ENCODE measurements around the gene GFPT2.
A peak's percentile ranks its signal among the peaks of the same experiment; 100 is the strongest.

GFPT2 gene

DNA sequence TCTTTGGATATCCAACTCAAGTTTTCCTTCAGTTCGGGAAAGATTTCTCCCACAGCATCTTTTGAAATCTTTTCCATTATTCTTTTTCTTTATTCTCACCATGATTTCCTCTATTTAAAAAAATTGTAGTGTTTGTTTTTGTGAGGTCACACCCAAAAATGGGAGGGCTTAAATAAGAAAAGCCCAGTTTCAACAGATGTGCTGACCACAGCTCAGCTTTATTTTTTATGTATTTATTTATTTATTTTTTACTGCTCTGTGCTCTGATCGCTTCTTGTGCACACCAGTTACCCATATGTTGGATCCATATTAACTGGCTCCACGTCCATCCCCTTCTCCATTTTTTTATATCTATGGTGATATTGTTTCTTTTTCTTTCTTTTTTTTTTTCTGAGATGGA is 20.3 kb downstream of the GFPT2 start:
- no peak for DNase-seq (ENCODE audit: low spot score)

DNA sequence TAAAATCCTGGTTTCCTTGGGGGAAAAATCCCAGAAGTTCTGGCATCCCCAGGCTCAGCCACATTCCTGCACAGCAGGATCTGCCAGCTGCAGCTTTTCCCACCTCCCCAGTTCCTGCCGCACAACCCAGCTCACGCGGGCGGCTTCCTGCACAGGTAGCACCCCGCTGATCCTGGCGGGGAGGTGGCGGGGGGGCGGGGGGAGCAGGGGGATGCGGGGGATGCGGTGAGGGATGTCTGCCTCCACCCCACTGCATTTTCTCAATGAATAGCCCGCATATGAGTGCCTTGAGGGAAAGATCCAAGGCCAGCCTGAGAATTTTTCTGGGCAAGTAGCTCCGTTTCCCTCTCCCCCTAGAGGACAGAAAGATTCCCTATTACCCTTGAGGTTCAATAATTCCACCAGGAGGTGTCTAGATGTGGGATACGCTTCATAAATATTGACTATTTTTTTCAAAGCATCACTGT is 21.1 kb downstream of the GFPT2 start:
- DNase-seq (ENCODE audit: low spot score): no peak

DNA sequence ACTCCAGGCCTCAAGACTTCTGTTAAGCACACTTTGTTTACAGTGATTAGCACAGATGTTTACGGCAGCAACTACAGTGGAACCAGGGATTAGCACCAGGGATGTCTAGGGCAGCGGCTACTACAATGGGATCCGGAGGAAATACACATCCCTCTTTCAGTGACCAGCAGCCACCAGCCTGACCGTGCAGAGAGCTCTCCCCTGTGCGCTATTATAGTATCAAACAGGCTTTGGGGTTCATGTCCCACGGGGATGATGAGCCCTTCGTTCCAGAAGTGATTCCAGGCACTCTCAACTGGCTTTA is 21.5 kb downstream of the GFPT2 start:
- DNase-seq (ENCODE audit: low spot score): no peak

DNA sequence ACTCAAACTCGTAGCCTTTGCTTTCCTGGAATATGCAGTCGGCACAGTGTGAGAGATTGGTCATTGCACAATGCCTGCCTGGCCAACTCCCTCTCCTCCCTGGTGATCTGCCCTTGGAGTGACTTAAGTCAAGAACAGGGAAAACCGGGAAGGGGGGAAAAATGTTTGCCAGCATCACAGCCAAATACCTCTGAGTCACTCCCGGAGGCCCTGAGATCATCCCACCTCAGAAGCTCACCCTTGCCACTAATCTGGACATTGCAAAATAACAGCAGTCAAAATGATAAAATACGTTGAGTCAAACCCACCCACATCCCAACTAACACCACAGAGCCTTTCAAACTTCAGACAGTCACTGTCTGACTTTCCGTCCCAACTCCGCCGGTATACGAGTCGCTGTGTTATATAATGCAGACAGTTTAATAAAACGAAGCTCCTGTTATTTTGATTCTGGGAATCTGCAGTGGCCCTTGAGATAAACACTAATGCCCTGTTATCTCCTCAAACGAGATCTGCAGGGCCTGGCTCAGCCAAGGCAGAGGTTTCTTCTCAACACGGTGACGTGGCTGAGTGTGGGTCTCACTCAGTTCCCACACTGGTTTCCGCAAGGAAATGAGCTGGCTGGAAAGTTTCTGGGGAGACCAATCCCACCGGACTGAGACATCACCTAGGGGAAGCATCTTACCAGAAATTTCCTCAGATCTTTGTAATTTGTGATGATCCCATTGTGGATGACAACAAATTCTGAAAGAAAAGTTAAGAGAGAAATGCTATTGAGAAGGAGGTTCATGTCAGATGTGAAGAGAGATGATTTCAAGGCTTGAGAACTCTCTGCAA is 22.1 kb downstream of the GFPT2 start:
- no peak for DNase-seq (ENCODE audit: low spot score)

DNA sequence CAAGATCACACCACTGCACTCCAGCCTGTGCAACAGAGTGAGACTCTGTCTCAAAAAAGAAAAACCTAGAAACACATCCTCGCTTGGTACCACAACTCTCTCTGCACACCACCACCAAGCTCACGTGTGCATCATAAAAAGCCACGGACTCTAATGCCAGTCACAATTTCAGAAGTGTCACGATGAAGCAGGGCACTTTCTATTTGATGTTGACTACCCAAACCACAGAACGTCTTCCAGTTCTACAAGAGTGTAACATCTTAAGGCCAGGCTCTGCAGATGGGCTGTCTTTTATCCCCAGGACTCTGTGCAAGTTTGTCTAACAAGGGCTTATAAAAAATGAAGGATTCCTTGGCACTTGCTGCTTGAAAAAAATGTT is 22.9 kb downstream of the GFPT2 start:
- DNase-seq (ENCODE audit: low spot score): no peak

DNA sequence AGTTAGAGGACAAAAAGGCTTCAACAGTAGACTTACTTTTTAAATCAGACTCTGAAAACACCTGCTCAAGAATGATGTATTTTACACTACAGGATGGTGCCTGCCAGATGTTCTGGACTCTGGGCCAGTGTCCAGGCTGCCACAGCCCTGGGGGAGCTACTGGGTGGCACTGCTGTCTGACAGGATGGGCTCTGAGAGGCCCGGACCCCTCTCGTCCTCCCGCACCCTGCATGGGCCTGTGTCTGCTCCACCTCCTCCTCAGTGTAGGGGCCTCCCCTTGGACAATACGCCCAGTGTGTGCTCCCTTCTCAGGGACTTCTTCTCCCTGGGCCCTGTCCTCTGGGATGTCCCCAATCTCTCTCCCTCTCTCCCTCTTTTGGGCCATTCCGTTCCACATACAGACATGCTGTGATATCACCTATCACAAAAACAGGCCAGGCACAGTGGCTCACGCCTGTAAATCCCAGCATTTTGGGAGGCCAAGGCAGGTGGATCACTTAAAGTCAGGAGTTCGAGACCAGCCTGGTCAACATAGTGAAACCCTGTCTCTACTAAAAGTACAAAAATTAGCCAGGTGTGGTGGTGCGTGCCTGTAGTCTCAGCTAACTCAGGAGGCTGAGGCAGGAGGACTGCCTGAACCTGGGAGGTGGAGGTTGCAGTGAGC is 23.4 kb downstream of the GFPT2 start:
- no peak for DNase-seq (ENCODE audit: low spot score)

DNA sequence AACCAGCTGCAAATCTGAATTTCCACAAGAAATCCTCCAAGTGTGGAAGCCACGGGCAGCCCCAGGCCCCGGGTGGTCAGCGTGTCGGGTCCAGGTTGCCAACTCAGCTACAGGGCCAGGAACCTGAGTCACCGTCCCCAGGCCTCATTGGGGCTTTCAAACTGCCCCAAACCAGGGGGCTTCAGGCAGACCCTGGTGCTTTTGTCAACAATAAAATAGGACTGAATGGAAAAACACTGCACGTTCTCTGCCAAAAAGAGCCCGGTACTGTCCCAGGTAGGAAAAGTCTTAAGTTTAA is 24.0 kb downstream of the GFPT2 start:
- DNase-seq (ENCODE audit: low spot score): no peak

DNA sequence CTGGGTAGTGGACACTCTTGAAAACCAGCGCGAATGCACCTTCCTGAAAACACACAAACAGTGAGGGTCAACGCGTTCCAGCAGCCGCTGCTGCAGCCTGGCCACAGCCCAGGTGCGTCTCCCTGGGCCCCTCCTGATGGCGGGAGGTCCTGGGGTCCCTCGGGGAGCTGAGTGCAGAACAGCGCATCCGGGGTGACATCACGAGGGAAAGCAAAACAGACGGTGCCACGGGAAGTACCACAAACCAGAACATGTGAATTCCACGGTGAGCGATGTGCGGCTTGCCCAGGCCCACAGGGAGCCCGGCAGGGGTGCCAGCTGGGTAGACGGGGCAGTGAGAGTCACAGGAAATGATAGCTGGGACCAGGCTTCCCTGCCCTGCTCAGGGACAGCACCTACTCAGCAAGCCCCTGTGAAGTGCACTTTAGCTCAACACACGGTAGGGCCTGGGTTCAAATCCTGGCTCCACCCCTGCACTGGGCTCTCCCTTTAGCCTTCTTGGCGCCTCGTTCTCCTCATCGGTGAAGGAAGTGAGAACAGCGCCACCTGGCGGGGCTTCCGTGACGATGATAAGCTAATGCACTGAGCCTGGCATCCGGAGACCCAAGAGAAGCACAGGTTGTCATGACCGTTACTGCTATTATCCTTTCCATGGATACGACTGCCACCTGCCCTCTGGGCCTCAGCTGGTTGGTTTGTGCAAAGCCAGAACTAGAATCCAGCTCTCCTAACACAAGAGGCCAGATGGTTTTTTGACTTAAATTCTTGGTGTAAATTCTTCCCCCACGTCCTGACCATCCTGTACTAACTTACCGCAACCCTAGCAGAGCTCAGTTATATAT is 24.6 kb downstream of the GFPT2 start:
- DNase-seq (ENCODE audit: low spot score): peak; percentile 85

DNA sequence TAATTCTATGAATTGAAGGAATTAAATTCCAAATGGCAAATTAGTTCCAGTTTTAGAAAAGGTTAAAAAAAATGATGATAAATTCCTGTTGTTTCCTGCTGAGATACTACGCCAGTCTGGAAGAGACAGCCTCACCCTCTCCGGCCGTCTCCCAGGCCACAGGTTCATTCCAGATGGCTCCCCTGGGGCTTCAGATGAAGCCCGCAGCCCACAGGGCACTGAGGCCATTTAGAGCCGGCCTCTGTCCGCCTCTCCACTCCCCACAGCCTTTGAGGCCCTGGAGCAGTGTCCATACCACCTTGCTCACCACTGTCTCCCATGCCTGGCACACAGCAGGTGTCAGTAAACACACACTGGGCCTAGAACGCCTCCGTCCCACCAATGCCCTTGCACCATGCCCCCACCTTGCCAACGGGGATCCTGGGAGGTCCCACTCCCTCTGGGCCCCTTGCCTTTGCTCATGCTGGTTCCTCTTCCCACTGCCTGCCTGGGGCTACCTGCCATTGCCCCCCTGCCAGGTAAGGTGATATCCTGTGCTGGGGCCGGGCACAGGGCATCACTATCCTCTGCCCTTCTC is 26.1 kb downstream of the GFPT2 start:
- DNase-seq (ENCODE audit: low spot score): no peak

DNA sequence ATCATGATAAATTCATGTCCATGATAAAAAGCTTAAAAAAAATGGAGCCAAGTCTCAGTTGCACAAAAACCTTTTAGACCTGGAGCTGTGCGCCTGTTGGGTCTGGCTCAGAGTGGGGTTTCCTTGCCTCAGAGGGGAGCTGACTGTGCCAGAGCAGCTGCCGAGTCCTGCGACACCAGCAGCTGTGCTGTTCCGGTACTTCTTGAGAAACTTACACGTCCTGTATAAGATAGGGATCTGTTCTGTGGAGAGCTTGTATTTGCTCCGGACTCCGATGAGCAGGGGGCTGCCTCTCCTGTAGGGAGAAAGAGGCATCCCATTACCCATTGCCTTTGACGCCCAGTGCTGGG is 28.6 kb downstream of the GFPT2 start:
- DNase-seq (ENCODE audit: low spot score): no peak

DNA sequence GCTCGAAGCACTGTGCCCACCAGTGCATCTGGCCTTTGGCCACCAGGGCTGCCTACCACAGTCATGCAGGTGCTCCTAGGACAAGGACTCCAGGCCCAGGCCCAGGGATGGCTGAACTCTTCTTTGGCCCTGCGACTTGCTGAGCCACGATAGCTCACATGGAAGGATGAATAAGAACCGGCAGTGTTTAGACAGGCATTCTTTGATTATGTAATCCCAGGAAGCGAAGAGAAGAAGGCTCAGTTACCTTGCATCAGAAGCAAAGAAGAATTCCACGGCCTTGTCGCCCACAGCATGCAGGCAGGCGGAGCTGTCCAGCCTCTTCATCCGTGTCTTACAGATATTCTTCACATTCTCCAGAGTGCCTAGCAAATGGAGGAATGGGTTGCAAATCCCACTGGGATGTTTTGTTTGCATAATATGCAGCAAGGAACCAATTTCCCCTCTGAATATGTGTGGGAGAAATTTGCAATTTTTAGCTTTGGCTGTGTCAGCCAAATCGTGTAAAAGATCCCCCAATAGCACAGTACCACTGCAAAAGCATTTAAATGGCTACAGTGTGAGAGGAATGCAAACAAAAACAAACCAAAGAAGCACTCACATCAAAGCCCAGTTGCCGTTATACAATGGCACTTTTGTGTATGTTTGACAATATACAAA is 29.1 kb downstream of the GFPT2 start:
- DNase-seq (ENCODE audit: low spot score): no peak

DNA sequence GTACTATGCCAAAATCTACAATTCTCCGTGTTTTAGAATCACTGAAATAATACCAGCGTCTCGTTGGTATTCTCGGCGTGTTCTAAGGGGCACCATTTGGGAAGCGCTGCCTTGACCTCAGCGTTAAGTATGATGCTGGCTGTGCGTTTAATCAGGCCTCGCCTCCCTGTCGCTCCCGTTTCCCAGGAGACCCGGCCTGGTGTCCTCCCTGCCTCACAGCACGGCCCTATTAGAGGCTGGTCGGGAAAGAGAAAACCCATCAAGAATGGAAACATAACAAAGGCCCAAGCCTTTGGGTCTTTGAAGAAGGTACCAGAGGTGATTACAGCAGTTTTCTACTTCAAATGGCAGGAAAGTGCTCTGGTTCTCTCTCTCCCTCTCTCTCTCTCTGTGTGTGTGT is 30.0 kb downstream of the GFPT2 start:
- DNase-seq (ENCODE audit: low spot score): no peak

DNA sequence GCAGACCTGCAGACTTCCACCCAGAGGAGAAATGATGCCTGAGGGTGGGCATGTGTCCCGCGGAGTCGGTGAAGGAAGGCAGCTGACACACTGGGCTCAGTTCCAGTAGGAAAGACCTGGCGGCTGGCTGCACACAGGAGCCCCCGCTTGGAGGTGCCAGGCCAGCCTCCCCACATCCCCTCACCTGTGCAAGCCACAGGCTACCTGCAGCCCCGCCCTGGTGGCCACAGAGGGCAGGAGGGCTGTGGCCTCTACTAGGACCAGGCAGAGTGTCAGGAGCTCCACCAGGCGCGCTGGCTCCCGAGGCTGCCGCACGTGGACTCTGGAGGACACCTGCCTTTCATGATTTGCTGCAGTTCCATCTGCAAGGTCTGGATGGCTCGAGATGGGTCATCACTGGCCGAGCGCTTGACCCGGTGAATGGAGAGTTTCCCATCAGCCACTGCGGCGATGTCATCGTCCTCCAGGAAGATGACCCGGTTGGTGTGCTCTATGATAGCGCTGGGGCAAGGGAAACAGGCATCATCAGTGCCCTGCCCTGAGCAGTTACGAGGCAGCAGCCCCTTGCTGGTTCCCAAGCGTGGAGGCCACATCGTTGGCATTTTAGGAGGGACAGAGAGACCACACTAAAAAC is 34.6 kb downstream of the GFPT2 start:
- no peak for DNase-seq (ENCODE audit: low spot score)

DNA sequence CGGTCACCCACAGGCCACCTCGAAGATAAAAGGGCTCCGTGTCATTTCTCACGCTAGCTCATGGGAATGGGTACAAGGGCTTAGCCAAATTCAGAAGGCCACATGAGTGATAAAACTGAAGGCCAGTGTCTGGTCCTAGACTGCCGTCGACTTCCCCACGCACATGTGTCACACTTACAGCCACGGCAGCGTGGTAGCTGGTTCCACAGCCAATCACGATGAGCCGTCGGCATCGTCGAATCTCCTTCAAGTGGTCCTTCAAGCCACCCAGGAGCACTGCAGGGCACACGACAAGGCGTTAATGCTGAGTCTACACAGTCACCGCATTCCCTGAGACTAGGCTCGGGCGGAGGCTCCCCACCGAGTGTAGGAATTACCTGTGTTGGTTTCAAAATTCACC is 36.5 kb downstream of the GFPT2 start:
- no peak for DNase-seq (ENCODE audit: low spot score)

DNA sequence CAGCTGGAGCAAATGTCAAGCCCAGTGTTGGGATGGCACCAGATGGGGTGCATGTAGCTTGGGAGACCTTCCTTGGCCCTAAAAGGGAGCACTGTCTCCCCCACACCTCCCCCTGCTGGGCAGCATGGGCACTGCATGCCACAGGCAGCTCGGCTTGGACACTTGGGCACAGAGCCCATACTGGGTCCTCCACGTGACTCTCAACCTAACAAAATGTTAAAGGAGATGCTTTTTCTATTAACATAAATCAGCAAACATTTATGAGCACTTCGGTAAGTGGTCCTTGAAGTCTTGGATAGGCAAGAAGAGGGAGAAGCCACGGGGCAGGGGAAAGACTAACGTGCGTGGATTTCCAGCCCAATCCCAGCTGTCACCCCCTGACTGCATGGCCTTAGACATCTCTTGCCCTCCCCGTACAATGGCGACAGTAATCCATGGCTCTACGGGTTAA is 37.3 kb downstream of the GFPT2 start:
- DNase-seq (ENCODE audit: low spot score): peak; percentile 58

DNA sequence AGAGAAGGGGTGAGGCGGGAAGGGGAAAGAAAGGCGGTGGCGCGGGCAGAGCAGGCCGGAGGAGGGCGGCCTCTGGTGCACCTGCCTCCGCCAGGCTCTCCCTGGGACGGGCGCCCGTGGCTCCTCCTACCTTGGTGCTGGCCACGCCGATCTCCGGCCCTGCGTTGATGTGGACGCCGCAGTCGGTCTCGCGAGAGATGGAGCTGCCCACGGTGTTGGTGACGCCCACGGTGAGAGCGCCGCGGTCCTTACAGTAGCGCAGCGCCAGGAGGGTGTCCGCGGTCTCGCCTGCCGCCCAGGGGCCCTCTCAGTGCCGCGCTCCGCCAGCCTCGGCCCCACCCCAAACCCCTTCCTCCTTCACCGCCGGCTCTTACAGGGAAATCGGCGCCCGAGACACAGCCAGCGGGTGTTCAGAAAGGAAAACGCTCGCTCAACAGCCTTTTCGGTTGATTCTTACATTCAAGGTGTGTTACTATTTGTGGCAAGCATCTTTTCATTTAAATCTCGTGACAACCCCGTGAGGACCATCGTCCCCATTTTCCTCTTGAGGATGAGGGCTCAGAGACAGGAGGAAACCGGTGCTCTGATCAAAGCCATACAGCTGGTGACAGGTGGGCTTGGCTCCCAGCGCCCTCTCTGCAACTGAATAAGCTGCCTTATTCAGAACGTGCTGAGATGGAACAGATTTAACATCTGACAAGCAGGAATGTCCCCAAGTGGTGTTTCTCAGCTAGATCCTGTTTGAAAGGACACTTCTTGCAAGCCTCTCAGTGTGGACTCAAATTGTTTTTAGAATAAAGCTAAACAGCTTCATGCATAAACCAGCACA is 39.2 kb downstream of the GFPT2 start:
- peak; percentile 87 for DNase-seq (ENCODE audit: low spot score)

DNA sequence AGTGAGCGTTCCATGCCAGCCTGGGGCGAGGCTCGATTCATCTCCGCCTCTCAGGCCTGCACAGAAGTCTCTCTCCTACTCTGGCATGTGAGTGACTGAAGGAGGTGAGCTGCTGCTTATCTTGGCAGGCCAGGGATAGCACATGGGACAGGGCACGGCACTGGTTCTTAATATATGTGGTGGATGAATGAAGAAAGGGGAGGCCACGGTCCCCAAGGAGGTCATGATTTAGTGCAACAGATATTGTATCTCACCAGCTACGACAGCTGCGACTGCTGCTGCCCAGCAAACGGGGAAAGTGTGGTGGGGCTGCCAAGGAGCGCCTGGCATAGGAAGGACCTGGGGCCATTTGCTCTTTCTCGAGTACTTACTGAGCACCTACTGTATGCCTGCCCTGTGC is 41.9 kb downstream of the GFPT2 start:
- no peak for DNase-seq (ENCODE audit: low spot score)

DNA sequence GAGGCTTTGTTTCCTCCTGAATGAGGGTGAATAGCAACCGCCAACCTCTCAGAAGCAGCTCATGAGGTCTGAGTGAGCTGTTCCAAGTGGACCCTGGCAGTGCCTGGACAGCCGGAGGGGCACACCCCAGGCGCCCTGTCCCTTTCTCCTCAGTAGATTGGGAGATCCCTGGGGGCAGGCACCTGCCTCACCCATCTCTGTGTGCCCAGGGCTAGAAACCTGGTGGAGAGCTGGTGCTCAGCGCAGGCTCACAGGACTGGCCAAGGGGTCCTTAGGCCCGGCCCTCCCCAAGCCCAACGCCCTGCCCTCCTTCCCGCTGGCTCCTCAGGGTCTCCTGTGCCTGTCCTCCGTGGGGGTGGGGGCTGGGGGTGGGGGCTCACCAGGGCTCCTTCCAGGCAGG is 46.3 kb downstream of the GFPT2 start:
- DNase-seq (ENCODE audit: low spot score): no peak

DNA sequence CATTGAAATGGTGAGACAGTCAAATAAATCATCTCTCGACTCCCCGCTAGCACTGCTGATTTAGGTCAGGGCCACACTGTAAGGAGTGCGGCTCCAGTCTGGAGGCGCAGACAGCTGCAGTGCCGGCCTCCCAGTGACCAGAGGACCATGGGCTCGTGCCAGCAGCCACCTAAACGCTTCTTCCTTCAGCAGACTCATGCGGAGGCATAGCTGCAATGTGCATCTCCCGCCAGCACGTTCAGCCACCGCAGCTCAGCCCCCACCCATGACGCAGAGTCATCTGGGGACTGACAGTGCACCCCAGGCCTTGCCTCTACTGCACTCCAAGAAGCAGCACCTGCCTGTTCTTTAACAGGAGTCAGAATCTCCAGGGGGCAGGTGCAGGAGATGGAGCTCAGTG is 47.7 kb downstream of the GFPT2 start:
- no peak for DNase-seq (ENCODE audit: low spot score)

DNA sequence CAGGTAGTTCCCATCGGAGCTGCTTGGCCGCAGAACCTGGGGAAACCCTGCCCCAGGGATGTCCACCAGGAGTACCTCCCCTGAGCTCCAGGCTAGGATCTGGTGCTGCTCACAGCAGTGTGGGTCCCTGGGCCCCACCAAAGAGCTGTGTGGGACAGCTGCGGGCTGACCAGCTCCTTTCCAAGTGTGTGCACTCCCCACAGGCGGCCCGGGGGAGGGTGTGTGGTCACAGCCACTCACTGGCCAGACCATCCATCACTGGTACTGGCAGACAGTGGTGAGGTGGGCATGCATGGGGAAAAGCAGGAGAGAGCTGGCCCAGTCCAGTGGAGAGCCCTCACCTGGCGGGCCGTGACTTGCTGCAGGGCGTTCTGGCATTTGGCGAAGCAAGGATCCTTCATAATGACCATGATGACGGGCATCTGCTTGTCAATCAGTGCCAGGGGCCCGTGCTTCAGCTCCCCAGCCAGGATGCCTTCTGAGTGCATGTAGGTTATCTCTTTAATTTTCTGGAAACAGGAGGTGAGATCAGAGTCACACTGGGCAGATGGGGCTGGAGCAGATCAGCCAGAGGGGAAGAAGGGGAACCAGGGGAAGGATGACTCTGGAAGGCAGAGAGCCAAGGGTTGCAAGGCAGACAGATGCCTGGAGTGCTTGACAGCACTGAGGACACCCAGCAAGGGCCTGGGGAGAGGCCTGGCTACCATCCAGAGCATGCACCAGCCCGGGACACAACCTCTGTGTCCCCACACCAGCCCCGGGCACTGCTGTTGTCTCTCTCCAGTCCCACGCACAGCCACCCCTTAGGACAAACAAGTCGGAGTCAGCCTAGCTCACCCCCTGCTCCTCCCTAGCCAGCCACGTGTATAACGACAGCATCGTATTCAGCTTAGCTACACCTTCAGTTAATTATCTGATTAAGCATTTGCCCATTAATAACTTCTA is 48.4 kb downstream of the GFPT2 start:
- DNase-seq (ENCODE audit: low spot score): no peak
